NCI-H2171 (cell line): ENCODE measurements around the gene JAKMIP2.
A peak's percentile ranks its signal among the peaks of the same experiment; 100 is the strongest.

ENCODE experiments used
- DNase-seq: peaks from one replicate; lab custom pipeline; 2025; lab: John Stamatoyannopoulos, UW

Gene JAKMIP2

GRCh38 chr5:147788023-147788422 lies 5.5 kb upstream of the JAKMIP2 start:
- no peak for DNase-seq

- no peak for DNase-seq
These were observed 3.6 kb upstream of the JAKMIP2 start for GRCh38 chr5:147786142-147786541.

GRCh38 chr5:147784146-147784987 lies 1.8 kb upstream of the JAKMIP2 start:
- DNase-seq: no peak

GRCh38 chr5:147780924-147781573 lies 1.5 kb downstream of the JAKMIP2 start:
- no peak for DNase-seq

GRCh38 chr5:147779694-147780093 lies 2.8 kb downstream of the JAKMIP2 start:
- no peak for DNase-seq

GRCh38 chr5:147776989-147777388 lies 5.5 kb downstream of the JAKMIP2 start:
- no peak for DNase-seq

GRCh38 chr5:147773587-147773986 lies 8.9 kb downstream of the JAKMIP2 start:
- DNase-seq: no peak

- no peak for DNase-seq
These were observed 9.4 kb downstream of the JAKMIP2 start for GRCh38 chr5:147773139-147773538.

- DNase-seq: no peak
These were observed 15.5 kb downstream of the JAKMIP2 start for GRCh38 chr5:147767048-147767447.

GRCh38 chr5:147763791-147764525 lies 18.6 kb downstream of the JAKMIP2 start:
- DNase-seq: no peak

GRCh38 chr5:147760086-147760875 lies 22.2 kb downstream of the JAKMIP2 start:
- no peak for DNase-seq

- DNase-seq: no peak
These were observed 23.1 kb downstream of the JAKMIP2 start for GRCh38 chr5:147759441-147759840.

GRCh38 chr5:147756566-147756965 lies 26.0 kb downstream of the JAKMIP2 start:
- DNase-seq: peak; percentile 58

GRCh38 chr5:147754372-147755122 lies 28.0 kb downstream of the JAKMIP2 start:
- DNase-seq: no peak

- no peak for DNase-seq
These were observed 28.8 kb downstream of the JAKMIP2 start for GRCh38 chr5:147753765-147754164.

- DNase-seq: no peak
These were observed 29.8 kb downstream of the JAKMIP2 start for GRCh38 chr5:147752666-147753290.

- peak; percentile 35 for DNase-seq
These were observed 30.5 kb downstream of the JAKMIP2 start for GRCh38 chr5:147752033-147752432.

- DNase-seq: peak; percentile 27
These were observed 31.2 kb downstream of the JAKMIP2 start for GRCh38 chr5:147751156-147751830.

- no peak for DNase-seq
These were observed 32.5 kb downstream of the JAKMIP2 start for GRCh38 chr5:147750065-147750464.

- DNase-seq: no peak
These were observed 33.9 kb downstream of the JAKMIP2 start for GRCh38 chr5:147748590-147748989.
